SIG-M5 (cell line): ENCODE data around the gene SYT9.
"Not testable (repeated sequence)": the region's sequence is repeated elsewhere in the genome, so short reads cannot be mapped to it uniquely, and the experiment has no call there.

ENCODE experiments used
- DNase-seq: peaks from one replicate; lab custom pipeline; 2025; lab: John Stamatoyannopoulos, UW

SYT9 gene

GRCh38 chr11:7275133-7275532 lies 23.4 kb downstream of the SYT9 start:
- DNase-seq: no peak

DNA sequence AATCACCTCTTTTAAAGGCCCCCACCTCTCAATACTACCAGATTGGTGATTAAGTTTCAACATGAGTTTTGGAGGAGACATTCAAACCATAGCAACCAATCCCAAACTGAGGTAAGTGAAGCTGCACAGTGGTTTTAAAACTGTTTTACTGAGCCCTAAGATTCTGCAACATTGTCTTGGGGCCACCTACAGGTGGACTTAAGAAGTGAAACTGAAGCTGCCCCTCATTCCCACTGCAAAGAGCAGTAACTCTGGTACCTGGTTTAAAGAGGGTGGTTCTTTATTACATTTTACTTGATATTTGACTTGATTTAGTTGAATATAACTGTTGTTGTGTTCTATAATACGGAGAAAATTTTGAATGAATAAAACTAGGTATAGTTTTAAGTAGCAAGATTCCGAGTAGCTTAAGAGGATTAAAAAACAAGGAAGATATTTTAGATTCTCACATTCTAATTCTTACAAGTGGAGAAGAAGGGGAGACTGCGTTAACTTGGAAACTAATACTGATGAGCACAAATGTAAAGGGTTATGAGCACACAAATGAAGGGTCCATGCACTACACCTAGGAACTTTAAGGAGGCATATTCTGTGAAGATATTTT lies 26.7 kb downstream of the SYT9 start:
- no peak for DNase-seq

GRCh38 chr11:7279676-7280075 lies 28.0 kb downstream of the SYT9 start:
- DNase-seq: no peak

DNA sequence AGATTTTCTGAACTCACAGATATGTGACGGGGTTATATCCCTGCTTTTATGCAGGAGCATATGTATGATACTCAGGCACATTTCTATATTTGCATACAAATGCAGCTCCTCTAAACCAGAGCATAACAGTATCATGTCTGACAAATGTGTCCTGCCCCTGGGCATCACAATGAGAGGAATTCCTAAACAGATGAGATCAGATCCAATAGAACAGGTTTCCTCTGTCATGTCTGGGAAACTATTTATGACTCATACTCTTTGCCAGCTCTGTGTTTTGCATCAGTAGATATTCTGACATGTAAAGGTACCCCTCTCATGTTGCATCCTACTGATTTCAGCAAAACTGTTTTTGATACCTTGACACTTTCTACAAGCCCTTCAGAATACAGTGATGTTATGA lies 29.4 kb downstream of the SYT9 start:
- DNase-seq: no peak

- DNase-seq: no peak
Observed at GRCh38 chr11:7281809-7282208, 30.1 kb downstream of the SYT9 start.

DNA sequence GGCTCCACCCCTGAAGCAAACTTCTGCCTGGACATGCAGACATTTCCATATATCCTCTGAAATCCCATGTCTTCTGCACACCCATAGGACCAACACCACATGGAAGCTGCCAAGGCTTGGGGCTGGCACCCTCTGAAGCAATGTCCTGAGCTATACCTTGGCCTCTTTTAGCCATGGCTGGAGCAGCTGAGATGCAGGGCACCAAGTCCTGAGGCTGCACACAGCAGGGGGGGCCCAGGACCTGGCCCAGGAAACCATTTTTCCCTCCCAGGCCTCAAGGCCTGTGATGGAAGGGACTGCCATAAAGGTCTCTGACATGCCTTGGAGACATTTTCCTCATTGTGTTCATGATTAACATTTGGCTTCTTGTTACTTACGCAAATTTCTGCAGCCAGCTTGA lies 34.5 kb downstream of the SYT9 start:
- DNase-seq: no peak

- DNase-seq: no peak
Observed at GRCh38 chr11:7291100-7291829, 39.6 kb downstream of the SYT9 start.

DNA sequence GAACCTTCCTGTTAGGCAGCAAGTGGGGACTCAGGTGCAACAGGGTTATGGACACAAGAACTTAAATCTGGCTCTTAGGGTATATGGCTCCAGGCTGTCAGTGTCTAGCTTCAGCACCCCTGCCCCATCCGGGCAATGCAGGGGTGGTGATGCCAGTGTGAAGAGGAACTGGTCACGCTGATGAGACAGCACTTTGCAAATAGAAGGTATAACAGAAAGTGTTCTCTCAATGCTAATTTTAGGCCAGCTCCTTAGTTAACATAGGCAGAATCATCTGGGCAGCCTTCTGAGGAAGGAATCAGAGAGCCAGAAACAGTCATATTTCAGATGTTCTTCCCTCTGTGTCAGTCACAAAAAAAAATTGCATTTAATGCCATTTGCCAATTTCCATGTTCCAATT lies 41.2 kb downstream of the SYT9 start:
- DNase-seq: no peak

GRCh38 chr11:7299393-7299792 lies 47.7 kb downstream of the SYT9 start:
- DNase-seq: no peak

DNA sequence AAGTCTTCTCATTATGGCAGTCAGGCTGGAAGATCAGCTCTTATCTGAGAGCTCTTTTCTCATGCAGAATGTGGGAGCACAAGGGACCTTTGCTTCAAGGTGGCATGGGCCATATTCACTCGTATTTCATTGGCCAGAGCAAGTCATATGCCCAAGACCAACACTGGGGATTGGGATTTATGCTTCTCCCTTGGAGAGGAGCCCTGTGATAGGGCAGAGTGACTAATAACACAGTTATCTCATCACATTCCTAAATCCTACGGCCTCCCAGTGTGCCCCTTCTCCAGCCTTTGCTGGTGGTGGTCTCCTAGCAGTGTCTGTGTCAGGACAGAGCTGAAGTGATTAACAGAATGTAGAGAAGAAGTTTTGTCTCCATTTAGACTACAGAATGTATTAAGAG lies 48.6 kb downstream of the SYT9 start:
- DNase-seq: no peak

GRCh38 chr11:7303146-7303545 lies 51.4 kb downstream of the SYT9 start:
- DNase-seq: no peak

- DNase-seq: no peak
Observed at GRCh38 chr11:7306900-7307299, 55.2 kb downstream of the SYT9 start.

DNA sequence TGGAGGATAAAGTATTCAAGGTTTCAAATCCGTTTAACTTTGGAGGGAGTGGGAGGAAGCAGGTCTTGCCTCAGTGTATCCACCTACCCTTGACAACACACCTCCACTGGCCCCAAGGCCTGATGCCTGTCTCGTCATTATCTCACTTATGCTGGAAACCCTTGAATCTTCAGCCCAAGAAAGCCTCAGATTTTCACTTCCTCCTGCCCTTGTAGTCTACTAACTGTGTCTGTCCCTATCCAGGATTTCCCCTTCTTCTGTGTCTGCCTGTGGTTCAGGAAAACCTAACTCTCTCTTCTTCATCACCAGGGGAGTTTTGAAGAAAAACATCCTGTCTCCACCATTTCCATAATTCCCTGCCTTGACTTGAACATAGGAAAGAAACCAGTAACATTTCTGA lies 56.1 kb downstream of the SYT9 start:
- DNase-seq: no peak

DNA sequence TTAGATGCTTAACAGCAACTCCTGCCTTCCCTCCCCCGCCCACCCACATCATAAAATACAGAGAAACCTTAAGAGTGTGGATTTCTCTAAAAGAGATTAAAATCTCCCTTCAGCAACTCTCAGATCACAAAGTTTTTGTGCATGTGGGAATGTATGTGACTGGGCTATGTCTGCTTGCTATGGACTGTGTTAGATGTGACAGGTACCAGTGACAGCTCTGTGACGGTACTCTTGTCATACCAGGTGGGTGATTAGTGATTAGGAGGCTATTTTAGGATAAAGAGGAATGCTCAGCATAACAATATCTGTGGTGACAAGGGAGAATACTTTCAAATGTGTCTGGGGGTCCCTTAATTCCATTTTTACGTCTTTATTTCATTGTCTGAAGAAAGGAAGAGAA lies 60.2 kb downstream of the SYT9 start:
- DNase-seq: no peak

GRCh38 chr11:7314811-7315604 lies 63.3 kb downstream of the SYT9 start:
- no peak for DNase-seq

GRCh38 chr11:7319501-7319900 lies 67.8 kb downstream of the SYT9 start:
- no peak for DNase-seq

- no peak for DNase-seq
Observed at GRCh38 chr11:7320306-7320705, 68.6 kb downstream of the SYT9 start.

GRCh38 chr11:7321473-7322450 lies 70.1 kb downstream of the SYT9 start:
- DNase-seq: no peak

DNA sequence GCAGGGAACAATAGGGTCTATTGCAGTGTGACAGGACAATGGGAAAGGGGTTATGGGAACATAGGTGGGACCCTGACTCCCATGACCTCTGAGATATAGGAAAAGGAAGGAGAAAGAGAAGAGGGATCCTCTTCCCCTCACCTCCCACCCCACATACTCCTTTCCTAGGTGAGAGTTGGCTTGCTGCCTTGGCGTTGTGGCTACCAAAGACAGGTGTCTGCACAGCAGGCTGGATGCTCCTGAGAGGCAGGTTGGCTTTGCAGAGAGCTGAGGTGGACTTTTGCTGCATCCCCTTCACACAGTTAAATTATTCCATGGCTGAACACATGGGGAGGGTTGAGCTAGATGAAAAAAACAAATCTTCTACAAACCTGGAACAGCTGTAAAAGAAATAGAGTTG lies 80.7 kb downstream of the SYT9 start:
- no peak for DNase-seq

- no peak for DNase-seq
Observed at GRCh38 chr11:7332962-7333361, 81.3 kb downstream of the SYT9 start.

GRCh38 chr11:7335442-7335841 lies 83.7 kb downstream of the SYT9 start:
- not testable (repeated sequence) for DNase-seq

- DNase-seq: no peak
Observed at GRCh38 chr11:7341551-7341950, 89.8 kb downstream of the SYT9 start.
